Loucy (cell line): ENCODE results near the gene MORC4.

Experiments
- EZH2phosphoT487 ChIP-seq: fragments of 200-600 bp; IDR thresholded peaks from 2 replicates; pipeline ENCODE4 v1.6.1; 2018; ENCODE audit warnings: antibody characterized with exemption, mild to moderate bottlenecking, moderate library complexity, borderline replicate concordance
- TF ChIP-seq, protein P1 (sequence below): fragments of 200-600 bp; sonication (generic); conservative IDR thresholded peaks from 2 replicates; pipeline ENCODE4 v1.5.1; 2014; ENCODE audit warnings: mild to moderate bottlenecking, antibody characterized with exemption, low read length

DNA sequence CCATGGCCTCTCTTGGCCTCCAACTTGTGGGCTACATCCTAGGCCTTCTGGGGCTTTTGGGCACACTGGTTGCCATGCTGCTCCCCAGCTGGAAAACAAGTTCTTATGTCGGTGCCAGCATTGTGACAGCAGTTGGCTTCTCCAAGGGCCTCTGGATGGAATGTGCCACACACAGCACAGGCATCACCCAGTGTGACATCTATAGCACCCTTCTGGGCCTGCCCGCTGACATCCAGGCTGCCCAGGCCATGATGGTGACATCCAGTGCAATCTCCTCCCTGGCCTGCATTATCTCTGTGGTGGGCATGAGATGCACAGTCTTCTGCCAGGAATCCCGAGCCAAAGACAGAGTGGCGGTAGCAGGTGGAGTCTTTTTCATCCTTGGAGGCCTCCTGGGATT, 71.8 kb downstream of the MORC4 start:
- TF ChIP-seq, protein P1, sequence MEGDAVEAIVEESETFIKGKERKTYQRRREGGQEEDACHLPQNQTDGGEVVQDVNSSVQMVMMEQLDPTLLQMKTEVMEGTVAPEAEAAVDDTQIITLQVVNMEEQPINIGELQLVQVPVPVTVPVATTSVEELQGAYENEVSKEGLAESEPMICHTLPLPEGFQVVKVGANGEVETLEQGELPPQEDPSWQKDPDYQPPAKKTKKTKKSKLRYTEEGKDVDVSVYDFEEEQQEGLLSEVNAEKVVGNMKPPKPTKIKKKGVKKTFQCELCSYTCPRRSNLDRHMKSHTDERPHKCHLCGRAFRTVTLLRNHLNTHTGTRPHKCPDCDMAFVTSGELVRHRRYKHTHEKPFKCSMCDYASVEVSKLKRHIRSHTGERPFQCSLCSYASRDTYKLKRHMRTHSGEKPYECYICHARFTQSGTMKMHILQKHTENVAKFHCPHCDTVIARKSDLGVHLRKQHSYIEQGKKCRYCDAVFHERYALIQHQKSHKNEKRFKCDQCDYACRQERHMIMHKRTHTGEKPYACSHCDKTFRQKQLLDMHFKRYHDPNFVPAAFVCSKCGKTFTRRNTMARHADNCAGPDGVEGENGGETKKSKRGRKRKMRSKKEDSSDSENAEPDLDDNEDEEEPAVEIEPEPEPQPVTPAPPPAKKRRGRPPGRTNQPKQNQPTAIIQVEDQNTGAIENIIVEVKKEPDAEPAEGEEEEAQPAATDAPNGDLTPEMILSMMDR, result no peak
- no peak for TF ChIP-seq EZH2phosphoT487
